HEK293T (cell line): Measurements from ENCODE around the gene FSD2.
A peak's percentile ranks its signal among the peaks of the same experiment; 100 is the strongest.

Source experiments
- BHLHE40 ChIP-seq: fragments of 450-650 bp; IDR thresholded peaks from 2 replicates; pipeline ENCODE4 v1.6.1; 2016; ENCODE audit warnings: mild to moderate bottlenecking, moderate library complexity, borderline replicate concordance
- ELF4 ChIP-seq: fragments of 450-650 bp; IDR thresholded peaks from 2 replicates; pipeline ENCODE4 v1.6.1; 2017; ENCODE audit warnings: antibody characterized with exemption
- FOXA1 ChIP-seq: fragments of 450-650 bp; IDR thresholded peaks from 2 replicates; pipeline ENCODE4 v1.6.1; 2016; ENCODE audit warnings: mild to moderate bottlenecking
- FOXK2 ChIP-seq: fragments of 450-650 bp; IDR thresholded peaks from 2 replicates; pipeline ENCODE4 v1.6.1; 2016; ENCODE audit warnings: mild to moderate bottlenecking
- FOXM1 ChIP-seq: fragments of 450-650 bp; IDR thresholded peaks from 2 replicates; pipeline ENCODE4 v1.6.1; 2017; ENCODE audit warnings: mild to moderate bottlenecking, borderline replicate concordance
- PKNOX1 ChIP-seq: fragments of 450-650 bp; IDR thresholded peaks from 2 replicates; pipeline ENCODE4 v1.6.1; 2016
- SP1 ChIP-seq: fragments of 450-650 bp; IDR thresholded peaks from 2 replicates; pipeline ENCODE4 v1.6.1; 2017
- TARDBP ChIP-seq: fragments of 450-650 bp; IDR thresholded peaks from 2 replicates; pipeline ENCODE4 v1.6.1; 2016
- ZNF384 ChIP-seq: fragments of 450-650 bp; IDR thresholded peaks from 2 replicates; pipeline ENCODE4 v1.6.1; 2016

GRCh38 chr15:82809308-82810060 lies 3.6 kb upstream of the FSD2 start, which contains the start of gene WHAMM:
- no peak for TF ChIP-seq FOXK2
- no peak for TF ChIP-seq BHLHE40
- TF ChIP-seq FOXM1, result no peak
- no peak for TF ChIP-seq SP1
- TF ChIP-seq PKNOX1, result peak; percentile 99
- TF ChIP-seq FOXA1, result no peak
- no peak for TF ChIP-seq ZNF384
- no peak for TF ChIP-seq TARDBP
- TF ChIP-seq ELF4, result no peak
